Measurements from ENCODE around the gene SERPINB3.
"Not testable (repeated sequence)": the region's sequence is repeated elsewhere in the genome, so short reads cannot be mapped to it uniquely, and the experiment has no call there.

The SERPINB3 gene

GRCh38 chr18:63681449-63682340, 20.0 kb upstream of the SERPINB3 start:
- H3K27me3 ChIP-seq (ENCODE audit: insufficient read depth, low read length) = no peaks in the 10 kb centered on the region
- no peaks in the 10 kb centered on the region for H3K9me3 ChIP-seq (ENCODE audit: low read length)
- no peak overlapping the region for H3K4me3 ChIP-seq (ENCODE audit: low read length)
- no peak overlapping the region for H2AFZ ChIP-seq (ENCODE audit: low read depth, low read length)
- no peaks in the 10 kb centered on the region for H3K4me1 ChIP-seq (ENCODE audit: insufficient read depth, low read length)
- H3K36me3 ChIP-seq (ENCODE audit: insufficient read depth, low read length) = no peaks in the 10 kb centered on the region

- Histone ChIP-seq H3K9me3 (ENCODE audit: low read length) (no peaks in the 10 kb centered on the region), H3K27me3 (ENCODE audit: insufficient read depth, low read length) (no peaks in the 10 kb centered on the region), H2AFZ (ENCODE audit: low read depth, low read length) (no peak overlapping the region), H3K4me1 (ENCODE audit: insufficient read depth, low read length) (no peaks in the 10 kb centered on the region), H3K36me3 (ENCODE audit: insufficient read depth, low read length) (no peaks in the 10 kb centered on the region), H3K4me3 (ENCODE audit: low read length) (no peak overlapping the region)
Measured at GRCh38 chr18:63679820-63680606, 18.3 kb upstream of the SERPINB3 start.

GRCh38 chr18:63677500-63678225, 16.0 kb upstream of the SERPINB3 start:
- Histone ChIP-seq H3K36me3 (ENCODE audit: insufficient read depth, low read length) (no peaks in the 10 kb centered on the region), H2AFZ (ENCODE audit: low read depth, low read length) (no peak overlapping the region), H3K4me3 (ENCODE audit: low read length) (no peak overlapping the region), H3K4me1 (ENCODE audit: insufficient read depth, low read length) (no peaks in the 10 kb centered on the region), H3K27me3 (ENCODE audit: insufficient read depth, low read length) (no peaks in the 10 kb centered on the region), H3K9me3 (ENCODE audit: low read length) (no peaks in the 10 kb centered on the region)

GRCh38 chr18:63676526-63677323, 15.0 kb upstream of the SERPINB3 start:
- H3K9me3 ChIP-seq (ENCODE audit: low read length) = no peaks in the 10 kb centered on the region
- H3K4me1 ChIP-seq (ENCODE audit: insufficient read depth, low read length) = no peaks in the 10 kb centered on the region
- no peak overlapping the region for H2AFZ ChIP-seq (ENCODE audit: low read depth, low read length)

GRCh38 chr18:63664571-63664970, 2.9 kb upstream of the SERPINB3 start:
- no peaks in the 10 kb centered on the region for H3K9me3 ChIP-seq (ENCODE audit: low read length)
- no peak overlapping the region for H3K4me3 ChIP-seq (ENCODE audit: low read length)
- no peaks in the 10 kb centered on the region for H3K36me3 ChIP-seq (ENCODE audit: insufficient read depth, low read length)
- H3K4me1 ChIP-seq (ENCODE audit: insufficient read depth, low read length) = no peaks in the 10 kb centered on the region
- H3K27me3 ChIP-seq (ENCODE audit: insufficient read depth, low read length) = no peaks in the 10 kb centered on the region
- H2AFZ ChIP-seq (ENCODE audit: low read depth, low read length) = no peak overlapping the region

More at GRCh38 chr18:63676526-63677323, 15.0 kb upstream of the SERPINB3 start:
- no peak overlapping the region for H3K4me3 ChIP-seq (ENCODE audit: low read length)
- H3K36me3 ChIP-seq (ENCODE audit: insufficient read depth, low read length) = no peaks in the 10 kb centered on the region
- H3K27me3 ChIP-seq (ENCODE audit: insufficient read depth, low read length) = no peaks in the 10 kb centered on the region

GRCh38 chr18:63658920-63659319, 2.8 kb downstream of the SERPINB3 start:
- H3K27me3 ChIP-seq (ENCODE audit: insufficient read depth, low read length); H3K4me1 ChIP-seq (ENCODE audit: insufficient read depth, low read length); H3K4me3 ChIP-seq (ENCODE audit: low read length); H3K9me3 ChIP-seq (ENCODE audit: low read length); H2AFZ ChIP-seq (ENCODE audit: low read depth, low read length); H3K36me3 ChIP-seq (ENCODE audit: insufficient read depth, low read length): not testable (repeated sequence)

GRCh38 chr18:63650271-63650670, 11.4 kb downstream of the SERPINB3 start:
- H3K27me3 ChIP-seq (ENCODE audit: insufficient read depth, low read length); H2AFZ ChIP-seq (ENCODE audit: low read depth, low read length); H3K4me3 ChIP-seq (ENCODE audit: low read length); H3K4me1 ChIP-seq (ENCODE audit: insufficient read depth, low read length); H3K9me3 ChIP-seq (ENCODE audit: low read length); H3K36me3 ChIP-seq (ENCODE audit: insufficient read depth, low read length): not testable (repeated sequence)

GRCh38 chr18:63648241-63648640, 13.5 kb downstream of the SERPINB3 start:
- no peaks in the 10 kb centered on the region for H3K9me3 ChIP-seq (ENCODE audit: low read length)
- no peaks in the 10 kb centered on the region for H3K36me3 ChIP-seq (ENCODE audit: insufficient read depth, low read length)
- no peaks in the 10 kb centered on the region for H3K4me1 ChIP-seq (ENCODE audit: insufficient read depth, low read length)
- no peak overlapping the region for H3K4me3 ChIP-seq (ENCODE audit: low read length)
- no peak overlapping the region for H2AFZ ChIP-seq (ENCODE audit: low read depth, low read length)
- H3K27me3 ChIP-seq (ENCODE audit: insufficient read depth, low read length) = no peaks in the 10 kb centered on the region

GRCh38 chr18:63646936-63647335, 14.8 kb downstream of the SERPINB3 start:
- H2AFZ ChIP-seq (ENCODE audit: low read depth, low read length) = no peak overlapping the region
- no peaks in the 10 kb centered on the region for H3K9me3 ChIP-seq (ENCODE audit: low read length)
- no peaks in the 10 kb centered on the region for H3K27me3 ChIP-seq (ENCODE audit: insufficient read depth, low read length)

GRCh38 chr18:63644694-63645093, 17.0 kb downstream of the SERPINB3 start:
- not testable (repeated sequence) for H3K36me3 ChIP-seq (ENCODE audit: insufficient read depth, low read length); H3K9me3 ChIP-seq (ENCODE audit: low read length); H3K27me3 ChIP-seq (ENCODE audit: insufficient read depth, low read length); H3K4me3 ChIP-seq (ENCODE audit: low read length); H3K4me1 ChIP-seq (ENCODE audit: insufficient read depth, low read length); H2AFZ ChIP-seq (ENCODE audit: low read depth, low read length)

More at GRCh38 chr18:63646936-63647335, 14.8 kb downstream of the SERPINB3 start:
- H3K36me3 ChIP-seq (ENCODE audit: insufficient read depth, low read length) = no peaks in the 10 kb centered on the region
- H3K4me1 ChIP-seq (ENCODE audit: insufficient read depth, low read length) = no peaks in the 10 kb centered on the region
- no peak overlapping the region for H3K4me3 ChIP-seq (ENCODE audit: low read length)

- H2AFZ ChIP-seq (ENCODE audit: low read depth, low read length); H3K4me1 ChIP-seq (ENCODE audit: insufficient read depth, low read length); H3K27me3 ChIP-seq (ENCODE audit: insufficient read depth, low read length); H3K9me3 ChIP-seq (ENCODE audit: low read length); H3K4me3 ChIP-seq (ENCODE audit: low read length); H3K36me3 ChIP-seq (ENCODE audit: insufficient read depth, low read length): not testable (repeated sequence)
Measured at GRCh38 chr18:63644142-63644541, 17.6 kb downstream of the SERPINB3 start, which contains the start of gene SERPINB4. Gene SERPINB4, minus strand, starts transcription at chr18:63644256. Its CDS starts 679 bp downstream, at chr18:63643577.

GRCh38 chr18:63642668-63643356, 18.9 kb downstream of the SERPINB3 start:
- H3K36me3 ChIP-seq (ENCODE audit: insufficient read depth, low read length); H3K4me3 ChIP-seq (ENCODE audit: low read length); H2AFZ ChIP-seq (ENCODE audit: low read depth, low read length); H3K27me3 ChIP-seq (ENCODE audit: insufficient read depth, low read length); H3K4me1 ChIP-seq (ENCODE audit: insufficient read depth, low read length); H3K9me3 ChIP-seq (ENCODE audit: low read length): not testable (repeated sequence)

Data from neuron (in vitro differentiated cells).